Forelimb muscle (tissue), 1 donor: ENCODE data around the gene FASTK. TPM values are rescaled to one million over a fixed set of nuclear protein-coding genes. Genes with fewer than 3 reads are reported as not detected.

Experiments
- DNase-seq: peaks from one replicate; pipeline ENCODE4 v3.0.0-alpha.2; 2013; ENCODE audit warnings: low read depth
- polyA plus RNA-seq: library from polyadenylated mRNA; unstranded; fragments of 120-200 nt; gene quantifications from one replicate; pipeline ENCODE4 v1.2.1, GENCODE V29; 2013; ENCODE audit not compliant: insufficient read length

Gene FASTK
- polyA plus RNA-seq, 1 donor = 67.0 TPM

GRCh38 chr7:151064454-151064853 is 16.2 kb downstream of the FASTK start:
- no peak for DNase-seq

- no peak for DNase-seq
These were observed 17.4 kb downstream of the FASTK start for GRCh38 chr7:151063212-151063561.

GRCh38 chr7:151062399-151063211 is 18.0 kb downstream of the FASTK start:
- no peak for DNase-seq

- no peak for DNase-seq
These were observed 18.6 kb downstream of the FASTK start for GRCh38 chr7:151062111-151062398.

GRCh38 chr7:151061213-151062110 is 19.1 kb downstream of the FASTK start:
- no peak for DNase-seq

GRCh38 chr7:151060416-151061212 is 20.0 kb downstream of the FASTK start:
- no peak for DNase-seq

- no peak for DNase-seq
These were observed 20.5 kb downstream of the FASTK start for GRCh38 chr7:151060113-151060415.

GRCh38 chr7:151059367-151060112 is 21.1 kb downstream of the FASTK start, which contains the start of gene SLC4A2:
TSS of gene SLC4A2 (plus strand) at chr7:151059589. CDS start at chr7:151061988, 2,399 bp downstream.
- DNase-seq = peak; percentile 52

- DNase-seq = no peak
These were observed 21.7 kb downstream of the FASTK start for GRCh38 chr7:151058781-151059366.

- DNase-seq = peak; percentile 98
These were observed 22.4 kb downstream of the FASTK start for GRCh38 chr7:151057989-151058780.

GRCh38 chr7:151057506-151057988 is 23.1 kb downstream of the FASTK start, which contains the start of gene CDK5:
TSS of gene CDK5 (minus strand) at chr7:151057897. CDS start at chr7:151057848, 49 bp downstream.
- DNase-seq = no peak

GRCh38 chr7:151056666-151057505 is 23.7 kb downstream of the FASTK start:
- DNase-seq = no peak

GRCh38 chr7:151056283-151056665 is 24.3 kb downstream of the FASTK start:
- no peak for DNase-seq

- DNase-seq = no peak
These were observed 26.9 kb downstream of the FASTK start for GRCh38 chr7:151053751-151054150.

GRCh38 chr7:151053096-151053495 is 27.5 kb downstream of the FASTK start:
- no peak for DNase-seq

GRCh38 chr7:151051108-151051507 is 29.5 kb downstream of the FASTK start:
- peak; percentile 43 for DNase-seq

- no peak for DNase-seq
These were observed 31.6 kb downstream of the FASTK start for GRCh38 chr7:151048911-151049463.

GRCh38 chr7:151047976-151048815 is 32.4 kb downstream of the FASTK start, which contains the start of gene ASIC3:
TSS of gene ASIC3 (plus strand) at chr7:151048531. CDS start at chr7:151048886, 355 bp downstream.
- no peak for DNase-seq
